HepG2 (cell line): ENCODE results near the gene SRRT. TPM values are rescaled to one million over a fixed set of nuclear protein-coding genes. Genes with fewer than 3 reads are reported as not detected.
A peak's percentile ranks its signal among the peaks of the same experiment; 100 is the strongest.

Experiments
- ATAC-seq: fragments of 200-7000 bp; cut with Tn5 transposase; 3 replicates; pipeline ENCODE4 v1.9.1; 2020; ENCODE audit warnings: mild to moderate bottlenecking, moderate library complexity
- BruUV-seq: library from RNA; stranded (reverse); fragments of 400-500 nt; replicated peaks from 2 replicates; lab custom pipeline; 2021; lab: Mats Ljungman, UMichigan
- CTCF ChIA-PET: fragments of 300-600 bp; formaldehyde crosslinking; extraction: SDS; loops from one replicate; lab custom pipeline; 2021; ENCODE audit warnings: low total read pairs, inconsistent platforms, low intra/inter-chr PET ratio; lab: Yijun Ruan, JAX
- POLR2A ChIA-PET: fragments of 350-600 bp; sonication (Branson Sonifier 250); formaldehyde crosslinking; loops from one replicate; lab custom pipeline; 2020; ENCODE audit warnings: antibody characterized with exemption, inconsistent platforms; lab: Yijun Ruan, JAX
- DNase-seq: peaks from one replicate; pipeline ENCODE4 v3.0.0-alpha.2; 2015; ENCODE audit warnings: low spot score
- FAIRE-seq: peaks from 3 replicates; lab custom pipeline; 2011; peaks lifted over from hg19 to GRCh38; lab: Jason Lieb, UNC
- H2AFZ ChIP-seq: one replicate; pipeline ENCODE4 v1.6.1; 2011; ENCODE audit warnings: low read length, inconsistent platforms
- H3K27ac ChIP-seq: fragments of 300-600 bp; 3 replicates; pipeline ENCODE4 v1.8.0; 2011; ENCODE audit warnings: mixed run types, mild to moderate bottlenecking, mixed read lengths, low read length, inconsistent platforms; ENCODE audit not compliant: insufficient read depth; ENCODE audit errors: extremely low read length
- H3K27me3 ChIP-seq, 2 experiments: fragments of 200-600 bp in 1 of 2; 2 replicates in 1 of 2; 3 replicates in 1 of 2; pipeline versions ENCODE4 v1.6.0 to v1.8.0; 2011; ENCODE audit warnings: low read length in 2 of 2, mild to moderate bottlenecking in 2 of 2, moderate library complexity in 2 of 2, inconsistent platforms in 1 of 2; ENCODE audit not compliant: insufficient read depth in 2 of 2, control insufficient read depth in 1 of 2
- H3K36me3 ChIP-seq, 2 experiments: fragments of 200-600 bp in 1 of 2; replicated peaks in 1 of 2; 2 replicates in 1 of 2; 3 replicates in 1 of 2; pipeline versions ENCODE4 v1.5.1 to v1.8.0; 2011; ENCODE audit warnings: low read length in 2 of 2, inconsistent platforms in 1 of 2; ENCODE audit not compliant: insufficient read depth in 2 of 2, control insufficient read depth in 1 of 2
- H3K4me1 ChIP-seq: 2 replicates; pipeline ENCODE4 v1.5.1; 2012; ENCODE audit warnings: low read length, inconsistent platforms; ENCODE audit not compliant: insufficient read depth
- H3K4me2 ChIP-seq: 2 replicates; pipeline ENCODE4 v1.6.0; 2011; ENCODE audit warnings: low read depth, low read length, inconsistent platforms
- H3K4me3 ChIP-seq, 3 experiments: fragments of 200-600 bp in 1 of 3; sonication (generic), shearing (Covaris generic) in 1 of 3; replicated peaks in 1 of 3; 2 replicates each; pipeline ENCODE4 v1.5.1; 2011 to 2016; ENCODE audit warnings: low read length in 3 of 3, inconsistent platforms in 2 of 3, low read depth in 2 of 3, mild to moderate bottlenecking in 2 of 3, control low read depth in 1 of 3, mixed read lengths in 1 of 3; ENCODE audit not compliant: insufficient read depth in 1 of 3
- H3K79me2 ChIP-seq: one replicate; pipeline ENCODE4 v1.6.1; 2011; ENCODE audit warnings: low read length, inconsistent platforms; ENCODE audit not compliant: insufficient read depth
- H3K9ac ChIP-seq: 2 replicates; pipeline ENCODE4 v1.6.0; 2011; ENCODE audit warnings: mild to moderate bottlenecking, low read depth, low read length, inconsistent platforms; ENCODE audit not compliant: insufficient read depth
- H3K9me3 ChIP-seq: 2 replicates; pipeline ENCODE4 v1.5.1; 2012; ENCODE audit warnings: mild to moderate bottlenecking, low read length
- H4K20me1 ChIP-seq: 2 replicates; pipeline ENCODE4 v1.6.0; 2011; ENCODE audit warnings: inconsistent platforms, mild to moderate bottlenecking, low read length, moderate library complexity; ENCODE audit not compliant: insufficient read depth
- DNMT1 ChIP-seq: sonication (generic); formaldehyde crosslinking; IDR thresholded peaks from 2 replicates; pipeline ENCODE4 v1.5.1; 2020; ENCODE audit warnings: mild to moderate bottlenecking, missing genetic modification reagents
- GZF1 ChIP-seq: sonication (generic); formaldehyde crosslinking; IDR thresholded peaks from 2 replicates; pipeline ENCODE4 v1.5.1; 2020; ENCODE audit warnings: mild to moderate bottlenecking, missing genetic modification reagents
- KLF9 ChIP-seq: IDR thresholded peaks from 2 replicates; pipeline ENCODE4 v1.6.1; 2016; ENCODE audit warnings: low read depth
- MIXL1 ChIP-seq: IDR thresholded peaks from 2 replicates; pipeline ENCODE4 v1.6.1; 2016
- MTA3 ChIP-seq: sonication (generic); formaldehyde crosslinking; IDR thresholded peaks from 2 replicates; pipeline ENCODE4 v1.4.0; 2020; ENCODE audit warnings: missing genetic modification reagents
- PLSCR1 ChIP-seq: sonication (generic); formaldehyde crosslinking; IDR thresholded peaks from 2 replicates; pipeline ENCODE4 v1.5.0; 2020; ENCODE audit warnings: missing genetic modification reagents, mild to moderate bottlenecking, borderline replicate concordance
- TARDBP ChIP-seq: sonication (generic); formaldehyde crosslinking; IDR thresholded peaks from 2 replicates; pipeline ENCODE4 v1.8.0; 2022; ENCODE audit warnings: mild to moderate bottlenecking, missing genetic modification reagents
- TRIM22 ChIP-seq: fragments of 450-650 bp; IDR thresholded peaks from 2 replicates; pipeline ENCODE4 v1.6.1; 2017
- ZFYVE20 ChIP-seq: sonication (generic); formaldehyde crosslinking; IDR thresholded peaks from 2 replicates; pipeline ENCODE4 v1.8.0; 2023; ENCODE audit warnings: low read depth, mild to moderate bottlenecking, moderate library complexity, missing genetic modification reagents, borderline replicate concordance
- ZNF253 ChIP-seq: sonication (generic); formaldehyde crosslinking; IDR thresholded peaks from 2 replicates; pipeline ENCODE4 v1.8.0; 2022; ENCODE audit warnings: mild to moderate bottlenecking, missing genetic modification reagents, borderline replicate concordance
- ZNF256 ChIP-seq: sonication (generic); formaldehyde crosslinking; conservative IDR thresholded peaks from 2 replicates; pipeline ENCODE4 v1.4.0; 2020; ENCODE audit warnings: missing genetic modification reagents
- ZNF280B ChIP-seq: sonication (generic); formaldehyde crosslinking; IDR thresholded peaks from 2 replicates; pipeline ENCODE4 v1.5.0; 2020; ENCODE audit warnings: missing genetic modification reagents, mild to moderate bottlenecking, borderline replicate concordance
- ZNF501 ChIP-seq: sonication (generic); formaldehyde crosslinking; IDR thresholded peaks from 2 replicates; pipeline ENCODE4 v1.5.1; 2020; ENCODE audit warnings: mild to moderate bottlenecking, moderate library complexity, missing genetic modification reagents
- ZNF513 ChIP-seq: sonication (generic); formaldehyde crosslinking; conservative IDR thresholded peaks from 2 replicates; pipeline ENCODE4 v1.5.0; 2020; ENCODE audit warnings: missing genetic modification reagents
- ZNF704 ChIP-seq: sonication (generic); formaldehyde crosslinking; IDR thresholded peaks from 2 replicates; pipeline ENCODE4 v1.8.1; 2023; ENCODE audit warnings: mild to moderate bottlenecking, inconsistent platforms, moderate library complexity, missing genetic modification reagents, borderline replicate concordance
- ZNF772 ChIP-seq: sonication (generic); formaldehyde crosslinking; IDR thresholded peaks from 2 replicates; pipeline ENCODE4 v1.5.0; 2020; ENCODE audit warnings: mild to moderate bottlenecking, missing genetic modification reagents
- ZNF891 ChIP-seq: sonication (generic); formaldehyde crosslinking; IDR thresholded peaks from 2 replicates; pipeline ENCODE4 v1.5.0; 2020; ENCODE audit warnings: mild to moderate bottlenecking, missing genetic modification reagents
- WGBS: methylation state at CpG from one replicate; pipeline ENCODE4 v1.1.6; 2017; ENCODE audit warnings: low lambda C conversion rate; 5-methylcytosine and 5-hydroxymethylcytosine counted together
- in situ Hi-C: cut with HindIII; loops from 2 replicates; pipeline ENCODE4 v1.10.0; 2017; ENCODE audit warnings: low pct_unique_long_range_greater_than_20kb; ENCODE audit not compliant: extremely low pct_ligation_motif_present
- intact Hi-C: fragments of 100-400 bp; cut with micrococcal nuclease; formaldehyde crosslinking; loops from one replicate; pipeline ENCODE4 v1.10.0; 2022; ENCODE audit not compliant: unreplicated experiment
- polyA plus RNA-seq, 8 experiments: library from polyadenylated mRNA; depleted of rRNA in 3 of 8; stranded (reverse) in 7 of 8; unstranded in 1 of 8; fragments of >200 nt; fragmentation: Illumina TruSeq in 4 of 8; extraction: Trizol in 4 of 8; gene quantifications; 2 replicates each; pipeline versions ENCODE4 v1.2.1 to v1.2.3, GENCODE V29; 2011 to 2016; ENCODE audit warnings: low read depth in 4 of 8, missing spikeins in 1 of 8, mixed read lengths in 1 of 8; ENCODE audit not compliant: insufficient read depth in 1 of 8
- total RNA-seq, 5 experiments: library from RNA; depleted of rRNA; stranded (reverse); fragments of >200 nt; fragmentation: Illumina TruSeq; extraction: Trizol; gene quantifications; 2 replicates each; pipeline ENCODE4 v1.2.3, GENCODE V29; 2016; ENCODE audit warnings: low read depth in 1 of 5

SRRT gene
- total and polyA plus RNA-seq, 2 of the 13 experiments (the other 11 are each of a cell fraction or from before 2014, with no cell fraction given), result 26.2 to 106 TPM

DNA sequence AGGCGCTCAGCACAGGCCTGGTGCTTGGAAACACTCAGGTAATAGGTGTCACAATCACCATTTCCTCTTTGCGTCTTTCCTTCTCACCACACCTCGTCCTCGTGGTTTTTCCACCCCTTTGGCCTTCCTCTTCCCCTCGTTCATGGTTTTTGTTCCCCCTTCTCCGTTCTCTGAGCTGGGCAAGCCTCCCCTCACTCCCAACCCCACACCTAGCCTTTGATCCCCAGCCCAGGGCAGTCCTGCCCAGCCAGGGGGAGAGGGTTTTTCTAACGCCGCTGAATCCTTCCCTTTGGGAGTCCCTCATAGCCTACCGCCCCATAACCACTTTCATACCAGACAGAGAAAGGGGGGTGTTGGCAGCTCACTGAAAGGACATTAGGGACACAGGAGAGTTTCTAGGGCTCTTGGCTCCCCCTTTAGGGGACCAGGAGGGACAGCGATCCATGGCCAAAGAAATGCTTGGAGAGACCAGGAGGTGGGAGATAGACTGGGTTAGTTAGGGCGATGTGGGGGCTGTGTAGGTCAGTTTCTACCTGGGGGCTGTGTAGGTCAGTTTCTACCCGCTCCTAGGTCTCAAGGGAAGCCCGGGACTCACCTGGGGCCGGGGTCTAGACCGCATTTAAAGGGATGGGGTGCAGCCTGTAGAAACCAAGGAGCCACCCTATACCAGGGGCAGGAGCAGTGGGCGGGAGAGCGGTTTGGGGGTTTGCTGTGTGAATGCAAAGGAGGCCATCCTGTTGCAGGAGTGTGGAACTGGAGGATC, 49.0 kb upstream of the SRRT start:
- POLR2A ChIA-PET, result interaction anchor here (1.3 to 4.1 kb wide), 3 partner anchors 11 to 26 kb away, joined by 6 to 69 read pairs (median 38); no protein-coding TSS in a partner anchor
- DNase-seq, result peak; percentile 57
- TSS peak; percentile 61 for BruUV-seq
- H3K9ac ChIP-seq, result peak overlapping the region; percentile 78
- no peaks in the 10 kb centered on the region for H3K9me3 ChIP-seq
- H3K4me2 ChIP-seq, result peak overlapping the region; percentile 95
- peaks cover 13% of the 10 kb centered on the region; the same call in 1 of the 2 replicates for H4K20me1 ChIP-seq
- H2AFZ ChIP-seq, result no peak overlapping the region
- CTCF ChIA-PET, result interaction anchor here (1.5 kb wide), 1 partner anchor 27 kb away, joined by 5 read pairs; no protein-coding TSS in a partner anchor
- peak overlapping the region; percentile 69 for H3K27ac ChIP-seq
- ATAC-seq, result peak; percentile 36
- in situ Hi-C loops (no loop called here), intact Hi-C loops (loop anchor here (1.0 kb wide), 1 partner anchor 25 kb away; no protein-coding TSS in a partner anchor)
- peak; percentile 18 for FAIRE-seq
- peaks cover 14 to 20% of the 10 kb centered on the region in 2 experiments; a peak in 3 of 5 replicates for H3K36me3 ChIP-seq
- peaks cover 36% of the 10 kb centered on the region for H3K79me2 ChIP-seq
- H3K4me3 ChIP-seq, result peak overlapping the region; percentile 81 to 90 (median 87)
- WGBS, result 10% methylated on average over 17 of the region's 17 CpGs
- peaks cover 55% of the 10 kb centered on the region for H3K4me1 ChIP-seq
- H3K27me3 ChIP-seq, result no peaks in the 10 kb centered on the region; a peak in 2 of 5 replicates
- no peak for TF ChIP-seq PLSCR1
- 0 out of 2 replicates have a peak, but pooled peaks have one; percentile 36 for TF ChIP-seq TARDBP (CRISPR knock-in tag)
- no peak for TF ChIP-seq DNMT1
- no peak for TF ChIP-seq KLF9 (CRISPR knock-in tag)
- TF ChIP-seq TRIM22, result no peak
- no peak for TF ChIP-seq ZNF280B (CRISPR knock-in tag)
- TF ChIP-seq ZNF772 (CRISPR knock-in tag), result no peak
- no peak for TF ChIP-seq MTA3
- TF ChIP-seq ZNF253 (CRISPR knock-in tag), result no peak
- TF ChIP-seq ZNF256 (CRISPR knock-in tag), result no peak
- TF ChIP-seq ZNF704, result 0 out of 2 replicates have a peak, but pooled peaks have one; percentile 53
- TF ChIP-seq ZNF513 (CRISPR knock-in tag), result no peak
- no peak for TF ChIP-seq ZFYVE20
- no peak for TF ChIP-seq GZF1 (CRISPR knock-in tag)
- TF ChIP-seq ZNF891 (CRISPR knock-in tag), result 0 out of 2 replicates have a peak, but pooled peaks have one; percentile 63
- TF ChIP-seq MIXL1 (CRISPR knock-in tag), result no peak
- TF ChIP-seq ZNF501 (CRISPR knock-in tag), result 0 out of 2 replicates have a peak, but pooled peaks have one; percentile 13
